Esophagus (tissue), 2 donors: ENCODE measurements around the gene PDE7B. TPM values are rescaled to one million over a fixed set of nuclear protein-coding genes. Genes with fewer than 3 reads are reported as not detected.

Experiments used
- H3K27ac ChIP-seq, 2 donors: one replicate each; pipeline ENCODE4 v1.5.1; 2013; ENCODE audit warnings: low read depth in 2 of 2, mild to moderate bottlenecking in 2 of 2, inconsistent platforms in 1 of 2, low read length in 1 of 2, moderate library complexity in 1 of 2
- H3K27me3 ChIP-seq, 2 donors: one replicate each; pipeline ENCODE4 v1.6.1; 2013; ENCODE audit warnings: low read length in 2 of 2, control low read depth in 1 of 2, mild to moderate bottlenecking in 1 of 2; ENCODE audit not compliant: insufficient read depth in 2 of 2, control insufficient read depth in 1 of 2
- H3K36me3 ChIP-seq, 2 donors: one replicate each; pipeline ENCODE4 v1.6.1; 2013; ENCODE audit warnings: low read length in 1 of 2; ENCODE audit not compliant: control insufficient read depth in 2 of 2, insufficient read depth in 2 of 2
- H3K4me1 ChIP-seq, 2 donors: one replicate each; pipeline ENCODE4 v1.6.1; 2013; ENCODE audit warnings: low read length in 1 of 2; ENCODE audit not compliant: control insufficient read depth in 2 of 2, insufficient read depth in 2 of 2
- H3K4me3 ChIP-seq, 2 donors: one replicate each; pipeline ENCODE4 v1.5.1; 2013; ENCODE audit warnings: low read length in 2 of 2, mild to moderate bottlenecking in 2 of 2, low read depth in 1 of 2, moderate library complexity in 1 of 2
- H3K9me3 ChIP-seq, 2 donors: one replicate each; pipeline ENCODE4 v1.6.1; 2013; ENCODE audit warnings: mild to moderate bottlenecking in 2 of 2, low read depth in 1 of 2, low read length in 1 of 2, moderate library complexity in 1 of 2; ENCODE audit not compliant: control insufficient read depth in 2 of 2, insufficient read depth in 1 of 2
- WGBS, 2 donors: extraction: QIAGEN DNeasy Blood & Tissue Kit; methylation state at CpG; one replicate each; pipeline ENCODE4 v1.1.7; 2013; 5-methylcytosine and 5-hydroxymethylcytosine counted together
- polyA plus RNA-seq, 2 donors: library from polyadenylated mRNA; stranded (reverse); fragments of 200-250 nt; gene quantifications; one replicate each; pipeline ENCODE4 v1.2.3, GENCODE V29; 2013
- donor health status: healthy with polysubstance abuse.
- donor health status: Bipolar disorder and iron deficiency.

Gene PDE7B
- polyA plus RNA-seq, 2 donors = 0.18 to 0.64 TPM

- Histone ChIP-seq H3K27ac (no peak overlapping the region), H3K4me1 (no peaks in the 10 kb centered on the region), H3K27me3 (no peaks in the 10 kb centered on the region), H3K4me3 (no peak overlapping the region), H3K9me3 (no peaks in the 10 kb centered on the region), H3K36me3 (no peaks in the 10 kb centered on the region)
- 79 to 82% methylated on average over 3 of the region's 3 CpGs for WGBS, 2 donors
Measured at GRCh38 chr6:135955099-135955498, 103.6 kb downstream of the PDE7B start.

- Histone ChIP-seq H3K36me3 (no peaks in the 10 kb centered on the region), H3K27me3 (no peaks in the 10 kb centered on the region), H3K4me1 (no peaks in the 10 kb centered on the region), H3K9me3 (no peaks in the 10 kb centered on the region), H3K27ac (no peak overlapping the region), H3K4me3 (no peak overlapping the region)
- WGBS, 2 donors = 83 to 89% methylated on average over 2 of the region's 2 CpGs
Measured at GRCh38 chr6:135962731-135963130, 111.2 kb downstream of the PDE7B start.

DNA sequence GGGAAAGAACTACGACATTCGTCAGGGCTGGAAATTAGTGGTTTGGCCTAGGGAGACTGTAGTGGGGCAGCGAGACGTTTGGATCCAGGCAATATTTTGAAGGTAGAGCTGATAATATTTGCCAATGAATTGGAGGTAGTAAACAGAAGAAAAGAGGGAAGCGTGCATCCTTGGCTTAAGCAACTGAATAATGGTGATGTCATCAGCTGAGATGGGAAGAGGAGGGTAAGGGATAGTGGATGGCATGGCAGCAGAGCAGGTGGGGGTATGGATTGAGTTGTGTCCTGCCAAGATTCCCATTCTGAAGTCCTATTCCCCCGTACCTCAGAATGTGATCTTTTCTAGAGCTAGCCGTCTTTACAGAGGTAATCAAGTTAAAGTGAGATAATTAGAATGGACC is 119.2 kb downstream of the PDE7B start:
- Histone ChIP-seq H3K4me1 (no peaks in the 10 kb centered on the region), H3K36me3 (no peaks in the 10 kb centered on the region), H3K4me3 (no peak overlapping the region), H3K27ac (no peak overlapping the region), H3K27me3 (no peaks in the 10 kb centered on the region), H3K9me3 (no peaks in the 10 kb centered on the region)
- 90 to 92% methylated on average over 7 of the region's 7 CpGs for WGBS, 2 donors

GRCh38 chr6:135971351-135971750 is 119.8 kb downstream of the PDE7B start:
- no peaks in the 10 kb centered on the region for H3K27me3 ChIP-seq
- no peaks in the 10 kb centered on the region for H3K36me3 ChIP-seq
- H3K27ac ChIP-seq = no peak overlapping the region
- H3K4me3 ChIP-seq = no peak overlapping the region
- WGBS, 2 donors = 93 to 94% methylated on average over 3 of the region's 3 CpGs
- H3K9me3 ChIP-seq = no peaks in the 10 kb centered on the region
- H3K4me1 ChIP-seq = no peaks in the 10 kb centered on the region

DNA sequence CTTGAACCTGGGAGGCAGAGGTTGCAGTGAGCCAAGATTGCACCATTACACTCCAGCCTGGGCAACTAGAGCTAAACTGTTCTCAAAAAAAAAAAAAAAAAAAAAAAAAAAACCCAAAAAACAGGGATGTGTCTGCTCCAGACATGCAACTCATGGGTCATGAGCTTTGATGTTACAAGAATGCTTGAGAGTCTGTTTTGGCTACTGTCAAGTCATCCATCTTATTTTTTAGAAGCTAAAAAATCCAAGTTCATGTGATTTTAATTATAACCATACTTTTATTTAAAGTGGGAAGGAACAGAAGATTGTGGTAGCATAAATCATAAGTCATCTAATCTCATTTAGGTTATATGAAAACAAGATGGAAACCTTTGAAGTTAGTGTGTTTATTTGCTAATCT is 120.6 kb downstream of the PDE7B start:
- H3K36me3 ChIP-seq = no peaks in the 10 kb centered on the region
- no peak overlapping the region for H3K4me3 ChIP-seq
- H3K4me1 ChIP-seq = no peaks in the 10 kb centered on the region
- no peaks in the 10 kb centered on the region for H3K9me3 ChIP-seq
- no peak overlapping the region for H3K27ac ChIP-seq
- H3K27me3 ChIP-seq = no peaks in the 10 kb centered on the region

DNA sequence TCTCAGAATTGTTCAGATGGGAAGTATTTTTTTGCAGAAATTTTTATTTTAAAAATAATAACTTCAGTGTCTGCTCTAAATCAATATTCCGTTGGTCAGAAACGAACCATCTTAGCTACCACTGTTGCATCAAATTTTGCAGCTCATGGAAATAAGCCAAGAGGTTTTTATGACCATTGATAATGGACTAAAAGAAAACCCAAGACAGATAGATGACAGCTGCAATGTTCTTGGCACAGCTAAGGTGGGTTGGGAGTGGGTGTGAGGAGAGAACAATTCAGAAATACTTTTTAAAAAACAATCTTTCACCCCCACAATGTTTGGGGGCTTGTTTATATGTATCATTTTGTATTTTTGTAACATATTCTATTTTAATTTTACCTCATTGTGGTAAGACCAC is 121.1 kb downstream of the PDE7B start:
- no peaks in the 10 kb centered on the region for H3K27me3 ChIP-seq
- WGBS, 2 donors = 64 to 79% methylated on average over 2 of the region's 2 CpGs
- H3K9me3 ChIP-seq = no peaks in the 10 kb centered on the region
- H3K4me1 ChIP-seq = no peaks in the 10 kb centered on the region
- no peak overlapping the region for H3K27ac ChIP-seq
- H3K36me3 ChIP-seq = no peaks in the 10 kb centered on the region
- H3K4me3 ChIP-seq = no peak overlapping the region

DNA sequence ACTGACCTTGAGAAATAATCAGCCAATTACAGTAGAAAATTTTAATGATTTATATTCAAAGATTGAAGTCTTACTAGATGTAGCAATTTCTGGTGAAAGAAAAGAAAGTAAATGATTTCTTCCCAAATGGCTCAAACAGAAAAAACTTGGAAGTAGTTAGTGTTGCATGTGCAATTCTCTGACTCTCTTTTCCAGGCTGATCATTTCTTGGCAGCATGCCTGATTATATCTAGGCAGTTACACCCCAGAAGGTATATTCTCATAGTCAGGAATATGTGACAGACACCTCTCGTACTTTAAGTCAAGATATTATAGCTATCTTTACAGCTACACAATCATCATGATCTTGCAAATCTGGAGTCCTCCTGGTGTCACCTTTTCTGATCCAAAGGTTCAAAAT is 122.9 kb downstream of the PDE7B start:
- no peaks in the 10 kb centered on the region for H3K27me3 ChIP-seq
- 69 to 87% methylated on average over 1 of the region's 1 CpG for WGBS, 2 donors
- no peaks in the 10 kb centered on the region for H3K36me3 ChIP-seq

DNA sequence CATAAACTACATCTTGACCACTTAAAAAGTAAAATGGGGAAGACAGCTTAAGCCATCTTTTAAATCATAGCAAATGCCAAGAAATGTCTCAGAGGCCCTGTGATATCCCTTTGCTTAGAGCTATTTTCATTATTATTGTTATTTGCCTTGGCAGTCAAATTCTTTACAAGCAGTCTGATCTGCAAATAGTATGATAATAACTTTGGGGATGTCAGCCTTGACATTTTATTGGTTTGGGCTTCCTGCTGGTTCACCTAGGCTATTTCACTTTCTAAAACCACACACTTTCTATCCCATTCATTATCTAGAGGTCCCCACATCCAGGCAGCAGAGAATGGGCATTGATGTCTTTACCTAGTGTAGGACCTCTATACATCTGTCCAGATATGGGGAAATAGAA is 125.1 kb downstream of the PDE7B start:
- H3K27me3 ChIP-seq = no peaks in the 10 kb centered on the region
- no peak overlapping the region for H3K4me3 ChIP-seq
- no peaks in the 10 kb centered on the region for H3K4me1 ChIP-seq
- no peaks in the 10 kb centered on the region for H3K9me3 ChIP-seq
- no peak overlapping the region for H3K27ac ChIP-seq
- H3K36me3 ChIP-seq = no peaks in the 10 kb centered on the region

More for the DNA sequence above, 122.9 kb downstream of the PDE7B start:
- H3K27ac ChIP-seq = no peak overlapping the region
- no peaks in the 10 kb centered on the region for H3K4me1 ChIP-seq
- no peaks in the 10 kb centered on the region for H3K9me3 ChIP-seq
- no peak overlapping the region for H3K4me3 ChIP-seq

DNA sequence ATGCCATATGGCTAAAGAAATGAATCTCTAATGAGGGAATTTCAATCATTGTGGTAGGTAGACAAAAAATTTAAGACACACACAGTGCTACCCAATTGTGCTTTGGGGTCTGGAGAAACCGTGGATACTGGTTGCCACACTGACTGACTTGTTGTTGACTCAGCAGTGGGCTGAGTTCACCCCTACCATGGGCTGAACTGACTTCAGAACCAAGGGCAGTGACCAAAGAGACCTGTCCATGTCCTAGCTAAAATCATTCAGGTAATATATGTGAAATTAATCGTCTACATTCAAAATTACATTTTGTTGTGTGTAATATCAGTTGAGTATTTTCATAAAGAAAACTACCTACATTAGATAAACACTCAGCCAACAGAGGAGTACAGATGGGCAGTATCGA is 131.6 kb downstream of the PDE7B start:
- H3K4me3 ChIP-seq = no peak overlapping the region
- no peak overlapping the region for H3K27ac ChIP-seq
- 82 to 85% methylated on average over 3 of the region's 3 CpGs for WGBS, 2 donors
- H3K4me1 ChIP-seq = no peaks in the 10 kb centered on the region
- H3K9me3 ChIP-seq = no peaks in the 10 kb centered on the region
- H3K27me3 ChIP-seq = no peaks in the 10 kb centered on the region
- H3K36me3 ChIP-seq = no peaks in the 10 kb centered on the region

DNA sequence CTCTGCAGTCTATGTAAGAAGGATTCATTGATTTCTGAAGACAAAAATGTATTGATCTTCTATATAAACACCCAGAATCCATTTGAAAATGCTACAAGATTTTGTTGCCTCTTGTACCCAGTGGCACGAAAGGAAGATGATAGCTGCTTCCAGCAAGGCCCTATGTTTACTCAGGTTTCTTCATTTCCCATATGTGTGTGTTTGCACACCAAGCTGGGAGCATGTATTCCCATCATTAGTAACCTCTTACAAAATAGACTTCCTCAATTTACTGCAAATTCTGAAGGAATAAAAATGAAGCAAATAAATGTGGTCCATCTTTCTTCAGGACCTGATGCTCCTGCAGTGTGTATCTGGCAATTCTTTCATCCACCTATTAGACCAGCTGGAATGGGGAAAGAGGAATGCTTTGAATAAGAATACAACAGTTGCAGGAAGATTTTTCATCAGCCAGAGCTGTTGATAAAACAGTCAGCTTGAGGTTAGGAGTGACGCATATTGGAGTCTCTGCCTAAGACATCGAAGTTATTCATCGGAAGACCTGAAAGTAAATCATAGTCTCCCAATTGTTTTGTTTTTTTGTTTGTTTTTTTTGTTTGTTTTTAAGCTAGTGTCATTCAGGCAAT is 132.3 kb downstream of the PDE7B start:
- WGBS, 2 donors = 89 to 94% methylated on average over 4 of the region's 4 CpGs
- H3K36me3 ChIP-seq = no peaks in the 10 kb centered on the region
- no peaks in the 10 kb centered on the region for H3K4me1 ChIP-seq
- no peaks in the 10 kb centered on the region for H3K9me3 ChIP-seq
- H3K27me3 ChIP-seq = no peaks in the 10 kb centered on the region
- no peak overlapping the region for H3K27ac ChIP-seq
- H3K4me3 ChIP-seq = no peak overlapping the region
